OCI-LY1 (cell line): ENCODE measurements around the gene MYO1D.

ENCODE experiments used
- CTCF ChIP-seq: fragments of 200-600 bp; sonication (generic), shearing (Covaris generic); IDR thresholded peaks from 2 replicates; pipeline ENCODE4 v1.5.1; 2017; ENCODE audit warnings: mild to moderate bottlenecking, antibody characterized with exemption, low read length, moderate library complexity, mixed read lengths
- EZH2 ChIP-seq: fragments of 200-600 bp; sonication (generic), shearing (Covaris generic); IDR thresholded peaks from 2 replicates; pipeline ENCODE4 v1.8.0; 2017; ENCODE audit warnings: borderline replicate concordance, mixed run types, mild to moderate bottlenecking, antibody characterized with exemption, low read length, moderate library complexity, mixed read lengths

- TF ChIP-seq CTCF (peak; percentile 79), EZH2 (no peak)
These were observed 93.3 kb downstream of the MYO1D start for GRCh38 chr17:32783602-32784001.
